ENCODE data around the gene SF3A2. TPM values are rescaled to one million over a fixed set of nuclear protein-coding genes. Genes with fewer than 3 reads are reported as not detected.

The SF3A2 gene
- total RNA-seq, 2 donors from 2014 or later: 15.5 to 30.1 TPM

GRCh38 chr19:2259336-2259735 is 22.7 kb downstream of the SF3A2 start:
- no peak for TF ChIP-seq CTCF (IDR thresholded peaks at IDR 0.05)
- TF ChIP-seq POLR2A (IDR thresholded peaks at IDR 0.05): no peak
- ATAC-seq: no peak
- intact Hi-C loops (cut with DNase I): no loop called here
- no peaks in the 10 kb centered on the region for H3K4me1 ChIP-seq
- H3K27me3 ChIP-seq: no peaks in the 10 kb centered on the region
- no peak overlapping the region for H3K4me3 ChIP-seq
- DNase-seq: no peak
- H3K9me3 ChIP-seq: no peaks in the 10 kb centered on the region
- WGBS, 2 donors: 82 to 86% methylated on average over 5 of the region's 5 CpGs
- no peak overlapping the region for H3K27ac ChIP-seq
- H3K36me3 ChIP-seq (replicated peaks in 1 of 2; ENCODE audit: insufficient read depth in 1 of 2, low read depth in 2 of 2): no peaks in the 10 kb centered on the region

GRCh38 chr19:2260341-2260805 is 23.7 kb downstream of the SF3A2 start:
- intact Hi-C loops (cut with DNase I): no loop called here
- Histone ChIP-seq H3K27ac (no peak overlapping the region), H3K36me3 (replicated peaks in 1 of 2; ENCODE audit: insufficient read depth in 1 of 2, low read depth in 2 of 2) (no peaks in the 10 kb centered on the region), H3K4me3 (no peak overlapping the region), H3K9me3 (no peaks in the 10 kb centered on the region), H3K27me3 (no peaks in the 10 kb centered on the region), H3K4me1 (no peaks in the 10 kb centered on the region)
- DNase-seq: no peak
- TF ChIP-seq POLR2A (IDR thresholded peaks at IDR 0.05) (no peak), CTCF (IDR thresholded peaks at IDR 0.05) (no peak)
- no peak for ATAC-seq
- 82 to 83% methylated on average over 11 of the region's 11 CpGs for WGBS, 2 donors

DNA sequence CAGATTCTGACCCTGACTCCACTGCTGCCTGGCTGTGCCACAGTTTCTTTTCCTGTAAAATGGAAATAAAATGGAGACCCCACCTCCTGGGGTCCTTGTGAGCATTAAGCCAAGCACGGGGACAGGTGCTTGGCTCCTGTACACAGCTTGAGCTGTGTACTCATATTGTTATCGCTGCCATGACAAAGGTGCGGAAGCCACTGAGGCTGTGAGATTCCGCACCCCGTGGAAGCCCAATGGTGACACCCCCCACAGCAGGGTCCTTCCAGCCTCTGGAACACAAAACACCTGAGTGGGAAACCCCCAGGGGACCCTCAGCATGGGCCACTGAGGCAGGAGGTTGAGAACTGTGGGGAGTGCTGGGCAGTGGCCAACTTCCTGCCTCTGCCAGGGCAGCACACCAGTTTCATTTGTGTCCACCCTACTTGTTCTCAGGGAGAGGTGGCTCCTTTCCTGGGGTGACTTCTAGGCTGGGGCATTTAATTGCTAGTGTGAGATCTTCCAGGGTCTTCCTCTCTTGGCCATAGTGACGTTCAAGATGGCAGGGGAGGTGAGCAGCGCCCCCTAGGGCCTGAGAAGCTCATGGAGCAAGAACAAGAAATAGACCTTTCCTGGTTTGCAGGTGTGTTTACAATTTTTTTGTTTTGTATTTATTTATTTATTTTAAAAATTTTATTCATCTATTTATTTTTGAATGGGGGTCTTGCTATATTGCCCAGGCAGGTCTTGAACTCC is 25.0 kb downstream of the SF3A2 start:
- Histone ChIP-seq H3K4me3 (no peak overlapping the region), H3K36me3 (replicated peaks in 1 of 2; ENCODE audit: insufficient read depth in 1 of 2, low read depth in 2 of 2) (no peaks in the 10 kb centered on the region), H3K27me3 (no peaks in the 10 kb centered on the region), H3K9me3 (no peaks in the 10 kb centered on the region), H3K4me1 (peaks cover 3% of the 10 kb centered on the region), H3K27ac (no peak overlapping the region)
- ATAC-seq: no peak
- WGBS, 2 donors: 44 to 62% methylated on average over 5 to 7 of the region's 7 CpGs
- TF ChIP-seq POLR2A (IDR thresholded peaks at IDR 0.05) (no peak), CTCF (IDR thresholded peaks at IDR 0.05) (peak in 6 of 7 experiments; percentile 30 to 53 (median 42))
- peak in 3 of 4 donors; percentile 51 to 68 (median 53) for DNase-seq
- intact Hi-C loops (cut with DNase I): no loop called here

- intact Hi-C loops (cut with DNase I): no loop called here
- Histone ChIP-seq H3K27me3 (no peaks in the 10 kb centered on the region), H3K4me1 (peaks cover 15% of the 10 kb centered on the region), H3K4me3 (no peak overlapping the region), H3K27ac (peak overlapping the region in 1 of 4 donors; percentile 36), H3K9me3 (no peaks in the 10 kb centered on the region), H3K36me3 (replicated peaks in 1 of 2; ENCODE audit: insufficient read depth in 1 of 2, low read depth in 2 of 2) (no peaks in the 10 kb centered on the region)
- DNase-seq (peak; percentile 70 to 85 (median 80)), ATAC-seq (no peak)
- WGBS, 2 donors: 45 to 54% methylated on average over 16 to 18 of the region's 18 CpGs
- TF ChIP-seq CTCF (IDR thresholded peaks at IDR 0.05) (no peak), POLR2A (IDR thresholded peaks at IDR 0.05) (no peak)
Observed at GRCh38 chr19:2266183-2266993, 29.8 kb downstream of the SF3A2 start.
